Endothelial cell of umbilical vein (primary cell): Measurements from ENCODE around the gene CR2.

Experiments used
- EZH2 ChIP-seq: IDR thresholded peaks from 2 replicates; pipeline ENCODE4 v1.6.1; 2012; ENCODE audit warnings: borderline replicate concordance, low read depth, mild to moderate bottlenecking, moderate library complexity, low read length, inconsistent platforms; ENCODE audit not compliant: severe bottlenecking
- POLR2A ChIP-seq: IDR thresholded peaks from 2 replicates; pipeline ENCODE4 v1.6.1; 2012; ENCODE audit warnings: low read depth, mild to moderate bottlenecking, control low read depth, low read length
- POLR2AphosphoS5 ChIP-seq: IDR thresholded peaks from 2 replicates; pipeline ENCODE4 v1.6.1; 2012; ENCODE audit warnings: low read depth, mild to moderate bottlenecking, control low read depth, low read length, moderate library complexity; ENCODE audit not compliant: insufficient read depth
- TF ChIP-seq, protein P1 (sequence below), 2 donors: IDR thresholded peaks; 1 replicate in 1 of 2; 2 replicates in 1 of 2; pipeline ENCODE4 v1.5.1; 2011; ENCODE audit warnings: low read length in 2 of 2, mild to moderate bottlenecking in 2 of 2, moderate library complexity in 2 of 2, control low read depth in 1 of 2, inconsistent platforms in 1 of 2, low read depth in 1 of 2; ENCODE audit not compliant: insufficient read depth in 1 of 2; ENCODE audit errors: extremely low read depth in 1 of 2

DNA sequence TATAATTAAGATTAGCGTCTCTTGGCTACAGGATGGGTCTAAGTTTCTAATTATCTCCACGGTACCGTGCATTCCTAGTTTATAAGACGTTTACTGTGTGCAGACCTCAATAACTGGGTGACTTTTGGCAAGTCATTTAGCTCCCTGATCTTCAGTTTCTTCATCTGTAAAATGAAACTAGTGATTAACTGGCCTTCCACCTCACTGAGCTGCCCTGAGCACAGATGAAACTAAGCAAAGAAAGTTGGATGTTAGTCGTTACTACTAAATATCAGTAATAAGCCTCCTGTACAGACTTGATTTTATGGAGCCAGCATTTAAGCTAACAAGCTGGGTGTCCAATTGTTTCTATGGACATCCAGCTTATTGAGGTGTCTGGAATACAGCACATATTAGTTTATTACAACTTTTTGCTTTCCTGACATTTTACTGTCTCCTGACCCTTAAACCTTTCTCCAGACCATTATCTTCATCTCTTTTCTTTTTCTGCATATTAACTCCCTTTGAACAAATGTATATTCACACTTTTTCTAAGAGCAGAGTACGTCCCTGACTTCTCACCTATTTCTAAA lies 1.1 kb downstream of the CR2 start:
- TF ChIP-seq, protein P1, sequence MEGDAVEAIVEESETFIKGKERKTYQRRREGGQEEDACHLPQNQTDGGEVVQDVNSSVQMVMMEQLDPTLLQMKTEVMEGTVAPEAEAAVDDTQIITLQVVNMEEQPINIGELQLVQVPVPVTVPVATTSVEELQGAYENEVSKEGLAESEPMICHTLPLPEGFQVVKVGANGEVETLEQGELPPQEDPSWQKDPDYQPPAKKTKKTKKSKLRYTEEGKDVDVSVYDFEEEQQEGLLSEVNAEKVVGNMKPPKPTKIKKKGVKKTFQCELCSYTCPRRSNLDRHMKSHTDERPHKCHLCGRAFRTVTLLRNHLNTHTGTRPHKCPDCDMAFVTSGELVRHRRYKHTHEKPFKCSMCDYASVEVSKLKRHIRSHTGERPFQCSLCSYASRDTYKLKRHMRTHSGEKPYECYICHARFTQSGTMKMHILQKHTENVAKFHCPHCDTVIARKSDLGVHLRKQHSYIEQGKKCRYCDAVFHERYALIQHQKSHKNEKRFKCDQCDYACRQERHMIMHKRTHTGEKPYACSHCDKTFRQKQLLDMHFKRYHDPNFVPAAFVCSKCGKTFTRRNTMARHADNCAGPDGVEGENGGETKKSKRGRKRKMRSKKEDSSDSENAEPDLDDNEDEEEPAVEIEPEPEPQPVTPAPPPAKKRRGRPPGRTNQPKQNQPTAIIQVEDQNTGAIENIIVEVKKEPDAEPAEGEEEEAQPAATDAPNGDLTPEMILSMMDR (IDR thresholded peaks at IDR 0.05; ENCODE audit: extremely low read depth in 1 of 2, insufficient read depth in 1 of 2, low read depth in 1 of 2, low read length in 2 of 2): no peak
- no peak for TF ChIP-seq EZH2
- TF ChIP-seq POLR2A: no peak
- TF ChIP-seq POLR2AphosphoS5: no peak
